ENCODE measurements around the gene UGT2A2.

DNA sequence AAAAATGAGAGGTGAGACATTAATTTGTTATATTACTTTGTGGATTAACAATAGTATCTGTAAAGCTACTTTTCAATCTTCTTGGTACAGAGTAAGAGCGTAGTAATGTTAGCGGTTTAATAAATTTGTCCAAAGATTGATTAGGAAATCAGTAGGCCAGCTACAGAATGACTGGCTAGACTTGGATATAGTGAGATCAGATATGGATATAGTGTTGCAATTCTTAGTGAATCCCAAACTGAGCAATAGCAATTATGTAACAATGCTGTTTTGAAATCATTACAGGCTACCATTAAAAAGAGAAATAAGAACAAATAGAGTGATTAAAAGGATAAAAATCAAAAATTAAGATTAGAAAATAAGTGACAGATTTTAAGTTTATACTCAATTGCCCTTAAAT is 847 bp upstream of the UGT2A2 start:
- TF ChIP-seq, protein P1, sequence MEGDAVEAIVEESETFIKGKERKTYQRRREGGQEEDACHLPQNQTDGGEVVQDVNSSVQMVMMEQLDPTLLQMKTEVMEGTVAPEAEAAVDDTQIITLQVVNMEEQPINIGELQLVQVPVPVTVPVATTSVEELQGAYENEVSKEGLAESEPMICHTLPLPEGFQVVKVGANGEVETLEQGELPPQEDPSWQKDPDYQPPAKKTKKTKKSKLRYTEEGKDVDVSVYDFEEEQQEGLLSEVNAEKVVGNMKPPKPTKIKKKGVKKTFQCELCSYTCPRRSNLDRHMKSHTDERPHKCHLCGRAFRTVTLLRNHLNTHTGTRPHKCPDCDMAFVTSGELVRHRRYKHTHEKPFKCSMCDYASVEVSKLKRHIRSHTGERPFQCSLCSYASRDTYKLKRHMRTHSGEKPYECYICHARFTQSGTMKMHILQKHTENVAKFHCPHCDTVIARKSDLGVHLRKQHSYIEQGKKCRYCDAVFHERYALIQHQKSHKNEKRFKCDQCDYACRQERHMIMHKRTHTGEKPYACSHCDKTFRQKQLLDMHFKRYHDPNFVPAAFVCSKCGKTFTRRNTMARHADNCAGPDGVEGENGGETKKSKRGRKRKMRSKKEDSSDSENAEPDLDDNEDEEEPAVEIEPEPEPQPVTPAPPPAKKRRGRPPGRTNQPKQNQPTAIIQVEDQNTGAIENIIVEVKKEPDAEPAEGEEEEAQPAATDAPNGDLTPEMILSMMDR (IDR thresholded peaks at IDR 0.05; ENCODE audit: low read length), result no peak
- TF ChIP-seq EZH2 (IDR thresholded peaks at IDR 0.05; ENCODE audit: borderline replicate concordance, low read length), result no peak

Measured in OCI-LY1 (cell line).